HG02588 (cell line): ENCODE data around the gene CORO7.

Experiments used
- ATAC-seq: cut with Tn5 transposase; IDR thresholded peaks from one replicate; pipeline ENCODE4 v1.9.1; 2021; ENCODE audit warnings: mild to moderate bottlenecking, moderate library complexity; ENCODE audit not compliant: unreplicated experiment

The CORO7 gene

GRCh38 chr16:4385789-4386450 lies 30.5 kb downstream of the CORO7 start:
- ATAC-seq: no peak

- no peak for ATAC-seq
These were observed 31.2 kb downstream of the CORO7 start for GRCh38 chr16:4385066-4385788.

GRCh38 chr16:4384509-4384942 lies 31.9 kb downstream of the CORO7 start:
- ATAC-seq: no peak

- no peak for ATAC-seq
These were observed 32.6 kb downstream of the CORO7 start for GRCh38 chr16:4383591-4384444.

- ATAC-seq: no peak
These were observed 33.5 kb downstream of the CORO7 start for GRCh38 chr16:4382795-4383357.

GRCh38 chr16:4381935-4382794 lies 34.2 kb downstream of the CORO7 start:
- ATAC-seq: no peak

- no peak for ATAC-seq
These were observed 35.1 kb downstream of the CORO7 start for GRCh38 chr16:4381072-4381934.

GRCh38 chr16:4380119-4381063 lies 36.0 kb downstream of the CORO7 start:
- no peak for ATAC-seq

- no peak for ATAC-seq
These were observed 37.3 kb downstream of the CORO7 start for GRCh38 chr16:4378999-4379690.

- ATAC-seq: no peak
These were observed 38.2 kb downstream of the CORO7 start for GRCh38 chr16:4378161-4378666.

- no peak for ATAC-seq
These were observed 38.7 kb downstream of the CORO7 start for GRCh38 chr16:4377573-4378154.

- no peak for ATAC-seq
These were observed 39.4 kb downstream of the CORO7 start for GRCh38 chr16:4376893-4377572.

- ATAC-seq: no peak
These were observed 40.1 kb downstream of the CORO7 start for GRCh38 chr16:4376126-4376892.

- ATAC-seq: no peak
These were observed 40.7 kb downstream of the CORO7 start for GRCh38 chr16:4375717-4376116.

- no peak for ATAC-seq
These were observed 42.3 kb downstream of the CORO7 start for GRCh38 chr16:4373909-4374742.
